NCI-H2196 treated with DMSO at 0.1 percent for 48 hours (cell line): ENCODE measurements around the gene CAMTA2.
"Not testable (repeated sequence)": the region's sequence is repeated elsewhere in the genome, so short reads cannot be mapped to it uniquely, and the experiment has no call there.

Source experiments
- DNase-seq: peaks from one replicate; lab custom pipeline; 2025; ENCODE audit not compliant: unreplicated experiment; lab: John Stamatoyannopoulos, UW

Gene CAMTA2

GRCh38 chr17:4934173-4934979, 53.1 kb downstream of the CAMTA2 start:
- no peak for DNase-seq

- no peak for DNase-seq
These were observed 53.8 kb downstream of the CAMTA2 start for GRCh38 chr17:4933646-4934045.

- DNase-seq = no peak
These were observed 54.7 kb downstream of the CAMTA2 start for GRCh38 chr17:4932756-4933155.

GRCh38 chr17:4931963-4932362, 55.5 kb downstream of the CAMTA2 start, which contains the start of gene GP1BA:
Gene GP1BA, plus strand, starts transcription at chr17:4932277. Its CDS starts 328 bp downstream, at chr17:4932605.
- DNase-seq = no peak

GRCh38 chr17:4928881-4929280, 58.6 kb downstream of the CAMTA2 start:
- no peak for DNase-seq

GRCh38 chr17:4926577-4927335, 60.7 kb downstream of the CAMTA2 start:
- not testable (repeated sequence) for DNase-seq

- no peak for DNase-seq
These were observed 66.2 kb downstream of the CAMTA2 start for GRCh38 chr17:4921320-4921719.

GRCh38 chr17:4920351-4921048, 67.0 kb downstream of the CAMTA2 start:
- DNase-seq = no peak

- DNase-seq = no peak
These were observed 67.9 kb downstream of the CAMTA2 start for GRCh38 chr17:4919511-4920047.
